GM19395 (cell line): ENCODE results near the gene MCAM.

Experiments
- ATAC-seq: cut with Tn5 transposase; IDR thresholded peaks from one replicate; pipeline ENCODE4 v1.9.1; 2021; ENCODE audit warnings: mild to moderate bottlenecking, moderate library complexity; ENCODE audit not compliant: unreplicated experiment

The MCAM gene

DNA sequence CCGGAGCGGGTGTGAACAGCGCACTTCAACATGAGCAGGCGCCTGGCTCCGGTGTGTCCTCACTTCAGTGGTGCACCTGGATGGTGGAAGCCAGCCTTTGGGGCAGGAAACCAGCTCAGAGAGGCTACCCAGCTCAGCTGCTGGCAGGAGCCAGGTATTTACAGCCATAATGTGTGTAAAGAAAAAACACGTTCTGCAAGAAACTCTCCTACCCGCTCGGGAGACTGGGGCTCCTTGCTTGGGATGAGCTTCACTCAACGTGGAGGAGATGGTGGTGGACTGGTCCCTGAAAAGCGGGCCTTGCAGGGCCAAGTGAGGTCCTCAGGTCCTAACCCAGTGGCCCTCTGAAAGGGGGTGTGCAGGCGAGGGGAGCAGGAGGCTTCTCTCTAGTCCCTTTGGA lies 7.5 kb downstream of the MCAM start:
- no peak for ATAC-seq

DNA sequence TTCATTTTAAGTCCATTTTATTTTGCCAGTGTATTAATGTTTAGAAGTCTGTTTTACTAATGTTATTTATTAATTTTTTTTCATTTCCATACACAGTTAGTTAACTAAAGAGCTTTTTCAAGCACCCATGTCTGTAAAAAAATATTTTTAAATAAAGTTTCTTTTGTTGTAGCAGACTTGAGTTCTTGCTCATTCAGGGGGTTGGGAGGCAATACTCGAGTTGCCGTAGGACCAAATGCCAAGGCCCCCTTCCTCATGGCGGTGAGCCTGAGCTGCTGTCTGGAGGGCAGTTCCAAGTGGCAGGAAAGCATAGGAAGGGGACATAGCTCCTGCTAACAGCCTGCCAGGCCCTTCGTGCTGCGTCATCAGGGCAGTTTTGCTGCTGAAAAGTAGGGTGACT lies 9.0 kb downstream of the MCAM start:
- ATAC-seq, result no peak

DNA sequence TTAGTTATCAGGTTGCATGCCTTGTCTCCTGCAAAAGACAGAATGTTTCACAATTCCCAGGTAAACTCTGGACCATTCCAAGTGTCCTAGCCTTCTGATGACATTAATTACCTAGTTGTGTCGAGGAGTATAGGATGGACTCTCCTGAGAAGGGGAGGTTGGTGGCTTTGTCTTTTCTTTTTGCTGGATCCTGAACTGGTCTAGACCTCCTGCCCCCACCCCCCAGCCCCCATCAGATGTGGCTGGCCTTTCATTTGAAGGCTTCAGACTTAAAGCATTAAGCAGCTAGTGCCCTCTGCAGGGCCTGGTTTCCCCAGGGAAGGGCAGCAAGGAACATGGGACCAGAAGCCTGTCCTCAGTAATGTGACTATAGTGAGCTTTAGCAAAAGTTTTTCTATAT lies 9.7 kb downstream of the MCAM start:
- no peak for ATAC-seq

DNA sequence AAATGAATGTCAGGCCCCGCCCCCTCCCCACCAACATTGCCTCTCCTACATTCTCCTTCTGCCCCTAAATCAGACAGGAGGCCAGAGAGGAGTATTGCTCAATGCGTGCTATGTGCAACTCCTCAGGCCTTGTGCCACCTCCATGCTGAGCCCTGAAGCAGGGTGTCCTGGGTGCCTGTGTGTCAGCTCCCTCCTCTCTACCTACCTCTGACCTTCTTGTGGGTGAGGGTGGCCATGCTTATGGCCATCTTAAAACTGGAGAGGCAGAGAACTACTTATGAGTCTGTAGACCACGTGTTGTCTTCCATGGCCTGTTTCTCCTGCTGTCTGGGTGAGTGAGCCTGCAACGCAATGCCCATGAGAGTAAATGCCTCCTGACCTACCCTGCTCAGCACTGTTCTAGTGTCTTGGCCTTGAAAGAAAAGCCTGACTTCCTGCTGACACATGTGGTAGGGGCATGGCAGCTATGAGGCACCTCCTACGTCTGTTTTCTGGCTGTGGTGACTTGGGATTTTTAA lies 10.5 kb downstream of the MCAM start:
- no peak for ATAC-seq

DNA sequence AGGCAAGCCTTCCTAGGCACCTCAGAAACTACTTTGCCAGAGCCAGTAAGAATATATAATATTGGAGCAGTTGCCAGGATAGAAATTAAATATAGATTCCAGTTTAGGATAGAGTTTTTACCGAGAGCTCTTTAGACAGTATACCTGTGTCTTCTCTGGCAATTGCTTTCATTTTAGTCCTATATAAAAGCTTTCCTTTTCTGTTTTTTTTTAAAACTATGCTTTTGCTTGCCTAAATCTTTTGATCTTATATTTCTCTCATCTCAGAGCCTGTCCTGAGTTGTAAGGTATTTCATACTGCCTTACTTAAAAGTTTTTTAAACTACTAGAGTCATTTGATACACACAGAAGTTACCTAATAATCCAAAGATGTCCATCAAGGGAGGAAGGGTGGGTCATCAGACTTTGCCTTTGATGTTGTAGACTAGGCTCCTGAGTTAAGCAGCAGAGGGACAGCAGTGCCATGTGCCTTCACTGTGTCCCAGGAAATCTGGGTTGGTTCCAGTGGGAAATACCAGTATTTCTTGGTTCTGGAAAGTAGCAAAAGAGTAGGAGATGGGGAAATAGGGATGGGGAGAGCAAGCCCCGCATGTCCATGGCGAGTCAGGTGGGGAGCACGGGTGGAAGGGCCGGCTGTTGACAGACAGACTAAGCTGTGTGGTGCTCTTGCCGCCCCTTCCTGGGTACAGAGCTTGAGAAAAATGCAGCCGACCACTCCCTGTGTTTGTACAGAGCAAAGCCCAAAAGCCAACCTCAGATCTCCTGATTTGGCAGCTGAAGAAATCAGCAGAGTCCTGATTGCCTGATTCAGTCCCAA lies 11.2 kb downstream of the MCAM start:
- ATAC-seq, result no peak

DNA sequence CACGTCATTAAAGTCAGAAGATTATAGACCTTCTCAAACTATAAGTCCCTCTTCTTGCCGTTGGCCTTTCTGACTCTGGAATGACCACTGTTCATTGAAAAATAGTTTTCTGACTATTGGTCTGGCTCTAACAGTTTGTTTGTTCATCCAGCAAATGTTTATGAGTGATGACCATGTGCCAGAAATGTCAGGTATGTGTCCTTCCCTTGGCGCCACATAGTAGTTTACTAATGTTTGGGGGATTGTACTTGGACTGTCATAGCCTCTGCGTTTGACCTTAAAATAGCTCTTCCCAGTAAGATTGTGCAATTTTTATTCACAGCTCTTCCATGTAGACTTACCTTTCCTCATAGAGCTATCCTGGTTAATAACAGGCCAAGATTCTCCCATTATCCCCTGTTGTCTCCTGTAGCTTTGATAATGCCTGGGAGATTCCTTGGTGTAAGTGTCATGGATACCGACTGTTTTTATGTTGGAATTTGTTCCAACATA lies 13.7 kb downstream of the MCAM start:
- ATAC-seq, result no peak

DNA sequence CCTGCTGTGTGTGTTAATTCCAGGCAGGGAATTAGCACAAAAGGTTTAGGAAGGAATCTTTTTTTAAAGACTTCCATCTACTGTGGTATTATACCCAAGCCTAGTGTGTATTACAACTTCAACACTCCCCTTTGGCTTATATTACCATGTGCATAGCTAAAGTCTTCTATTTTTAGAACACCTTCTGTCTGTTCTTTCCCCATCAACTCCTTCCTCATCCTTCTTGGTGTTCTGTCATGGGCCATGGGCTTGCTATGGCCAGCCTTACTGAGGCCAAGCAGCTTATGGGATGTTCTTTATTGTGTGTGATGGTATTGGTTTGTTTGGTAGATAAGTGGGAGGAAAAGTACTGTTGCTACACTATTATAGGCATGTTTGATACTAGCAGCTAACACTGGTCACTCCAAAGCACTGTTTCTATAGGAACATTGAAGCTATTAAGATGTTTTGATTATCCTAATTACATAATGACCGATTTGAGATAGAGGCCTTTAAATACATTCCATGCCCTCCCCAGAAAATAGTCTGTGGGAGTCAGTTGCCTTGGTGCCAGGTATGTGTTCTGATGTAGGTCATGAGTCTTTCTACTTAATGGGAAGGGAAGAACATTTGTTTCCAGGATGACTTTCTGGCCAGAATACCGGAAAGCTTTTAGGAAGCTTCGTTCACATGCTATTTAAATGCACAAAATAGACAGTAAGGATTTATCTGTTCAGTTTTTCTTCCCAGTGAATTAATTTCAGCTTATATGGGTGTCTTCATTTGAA lies 16.5 kb downstream of the MCAM start:
- ATAC-seq, result no peak

DNA sequence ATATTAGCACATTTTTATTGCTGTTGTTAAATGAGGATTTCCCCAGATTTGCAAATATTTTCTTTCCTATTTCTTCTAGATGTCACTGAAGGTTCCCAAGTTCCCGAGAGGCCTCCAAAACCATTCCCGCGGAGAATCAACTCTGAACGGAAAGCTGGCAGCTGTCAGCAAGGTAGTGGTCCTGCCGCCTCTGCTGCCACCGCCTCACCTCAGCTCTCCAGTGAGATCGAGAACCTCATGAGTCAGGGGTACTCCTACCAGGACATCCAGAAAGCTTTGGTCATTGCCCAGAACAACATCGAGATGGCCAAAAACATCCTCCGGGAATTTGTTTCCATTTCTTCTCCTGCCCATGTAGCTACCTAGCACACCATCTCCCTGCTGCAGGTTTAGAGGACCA lies 17.5 kb downstream of the MCAM start:
- ATAC-seq, result no peak

DNA sequence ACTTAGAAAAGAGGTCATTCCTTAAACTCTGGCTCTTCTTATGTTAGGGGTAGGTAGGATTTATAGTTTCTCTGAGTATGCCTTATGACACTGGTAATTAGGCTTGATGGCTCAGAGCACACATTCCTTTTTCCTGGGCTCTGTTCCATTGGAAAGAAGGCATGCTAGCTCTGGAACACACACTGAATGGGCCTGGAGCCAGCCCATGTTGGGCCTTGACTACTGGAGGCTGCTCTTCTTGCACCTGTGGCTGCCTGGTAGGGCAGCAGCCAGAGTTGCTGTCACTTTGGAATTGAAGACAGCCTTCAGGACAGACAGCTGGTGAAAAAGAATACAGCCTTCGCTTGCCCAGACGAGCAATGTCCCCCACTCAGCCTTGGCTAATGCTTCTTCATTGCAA lies 18.2 kb downstream of the MCAM start:
- ATAC-seq, result no peak

DNA sequence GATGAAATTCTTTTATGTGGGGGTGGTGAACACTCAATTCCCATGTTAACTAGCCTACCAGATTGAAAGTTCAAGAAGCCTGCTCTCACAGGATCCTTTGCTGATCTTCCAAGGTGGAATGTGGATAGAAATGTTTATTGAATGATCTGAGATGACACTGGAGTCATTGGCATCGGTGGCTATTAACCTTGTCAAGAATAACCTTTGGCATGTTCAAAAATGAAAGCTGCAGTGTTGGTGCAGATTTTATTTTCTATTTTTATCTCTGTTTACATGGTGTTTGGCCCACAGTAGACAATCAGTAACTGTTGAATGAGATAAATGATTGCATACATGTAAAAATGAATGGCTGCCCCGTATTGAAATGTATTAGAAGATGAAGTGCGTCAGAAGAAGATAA lies 19.0 kb downstream of the MCAM start:
- no peak for ATAC-seq

DNA sequence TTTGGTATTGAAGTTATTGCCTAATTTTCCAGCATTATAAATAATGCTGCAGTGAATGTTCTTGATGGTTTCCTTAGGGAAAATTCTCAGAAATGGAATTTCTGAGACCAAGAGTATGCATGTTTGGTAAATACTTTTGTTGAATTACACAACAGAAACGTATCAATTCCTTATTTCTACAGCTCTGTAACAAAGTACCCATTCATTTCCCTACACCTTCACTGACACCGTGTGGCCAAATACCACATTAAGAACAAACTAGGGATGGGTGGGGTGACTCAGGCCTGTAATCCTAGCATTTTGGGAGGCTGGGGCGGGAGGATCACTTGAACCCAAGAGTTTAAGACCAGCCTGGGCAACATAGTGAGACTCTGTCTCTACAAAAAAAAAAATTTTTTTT lies 21.8 kb downstream of the MCAM start:
- ATAC-seq, result no peak

DNA sequence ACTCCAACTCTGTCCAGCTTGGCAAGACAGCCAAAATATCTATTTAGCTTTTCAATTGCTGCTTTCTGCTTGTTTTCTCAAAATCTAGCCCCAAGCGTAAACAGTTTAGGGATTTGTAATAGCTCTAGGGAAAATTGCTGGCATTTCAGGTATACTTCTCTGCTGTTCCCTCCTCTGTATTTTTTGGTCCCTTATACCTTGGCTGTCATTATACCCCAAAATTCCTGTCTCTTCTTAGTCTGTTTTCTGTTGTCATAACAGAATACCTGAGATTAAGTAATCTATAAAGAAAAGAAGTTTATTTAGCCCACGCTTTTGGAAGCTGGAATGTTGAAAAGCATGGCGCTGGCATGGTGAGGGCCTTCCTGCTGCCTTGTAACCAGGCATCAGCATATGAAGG lies 23.5 kb downstream of the MCAM start:
- ATAC-seq, result no peak

DNA sequence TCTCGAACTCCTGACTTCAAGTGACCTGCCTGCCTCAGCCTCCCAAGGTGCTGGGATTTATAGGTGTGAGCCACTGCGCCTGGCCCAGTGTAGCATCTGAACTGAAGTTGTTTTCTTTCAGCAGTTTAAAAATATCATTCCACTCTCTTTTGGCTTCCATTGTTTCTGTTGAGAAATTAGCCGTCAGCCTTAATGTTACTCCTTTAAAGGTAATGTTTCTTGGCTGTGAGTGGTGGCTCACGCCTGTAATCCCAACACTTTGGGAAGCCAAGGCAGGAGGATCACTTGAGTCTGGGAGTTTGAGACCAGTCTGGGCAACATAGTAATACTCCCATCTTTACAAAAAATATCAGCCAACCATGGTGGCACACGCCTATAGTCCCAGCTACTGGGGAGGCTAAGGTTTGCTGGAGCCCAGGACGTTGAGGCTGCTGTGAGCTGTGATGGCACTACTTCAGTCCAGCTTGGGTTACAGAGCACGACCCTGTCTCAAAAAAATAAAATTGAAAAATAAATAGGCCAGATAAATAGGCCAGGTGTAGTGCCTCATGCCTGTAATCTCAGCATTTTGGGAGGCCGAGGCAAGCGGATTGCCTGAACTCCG lies 25.9 kb downstream of the MCAM start:
- no peak for ATAC-seq

DNA sequence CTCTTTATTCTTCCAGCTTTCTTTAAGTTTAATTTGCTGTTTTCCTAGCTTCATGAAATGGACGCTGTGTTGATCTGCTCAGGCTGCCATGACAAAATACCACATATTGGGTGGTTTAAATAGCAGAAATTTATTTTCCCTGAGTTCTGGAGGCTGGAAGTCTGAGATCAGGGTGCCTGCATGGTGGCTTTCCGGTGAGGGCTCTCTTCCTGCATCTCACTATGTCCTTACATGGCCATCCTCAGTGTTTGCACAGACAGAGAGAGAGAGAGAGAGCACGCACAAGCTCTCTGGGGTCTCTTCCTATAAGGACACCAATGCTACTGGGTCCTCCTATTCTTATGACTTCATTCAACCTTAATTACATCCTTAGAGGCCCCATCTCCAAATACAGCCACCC lies 28.7 kb downstream of the MCAM start:
- no peak for ATAC-seq

DNA sequence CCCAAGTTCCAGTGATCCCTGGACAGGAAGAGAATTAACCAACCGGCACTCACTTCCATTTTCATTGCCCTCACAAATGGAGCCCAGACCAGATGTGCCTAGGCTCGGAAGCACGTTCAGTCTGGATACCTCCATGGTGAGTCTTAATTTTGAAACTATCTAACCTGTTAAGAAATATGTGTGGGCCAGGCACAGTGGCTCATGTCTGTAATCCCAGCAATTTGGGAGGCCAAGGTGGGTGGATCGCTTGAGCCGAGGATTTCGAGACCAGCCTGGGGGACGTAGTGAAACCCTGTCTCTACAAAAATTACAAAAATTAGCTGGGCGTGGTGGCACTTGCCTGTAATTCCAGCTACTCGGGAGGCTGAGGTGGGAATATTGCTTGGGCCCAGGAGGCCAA lies 31.5 kb downstream of the MCAM start:
- ATAC-seq, result no peak

DNA sequence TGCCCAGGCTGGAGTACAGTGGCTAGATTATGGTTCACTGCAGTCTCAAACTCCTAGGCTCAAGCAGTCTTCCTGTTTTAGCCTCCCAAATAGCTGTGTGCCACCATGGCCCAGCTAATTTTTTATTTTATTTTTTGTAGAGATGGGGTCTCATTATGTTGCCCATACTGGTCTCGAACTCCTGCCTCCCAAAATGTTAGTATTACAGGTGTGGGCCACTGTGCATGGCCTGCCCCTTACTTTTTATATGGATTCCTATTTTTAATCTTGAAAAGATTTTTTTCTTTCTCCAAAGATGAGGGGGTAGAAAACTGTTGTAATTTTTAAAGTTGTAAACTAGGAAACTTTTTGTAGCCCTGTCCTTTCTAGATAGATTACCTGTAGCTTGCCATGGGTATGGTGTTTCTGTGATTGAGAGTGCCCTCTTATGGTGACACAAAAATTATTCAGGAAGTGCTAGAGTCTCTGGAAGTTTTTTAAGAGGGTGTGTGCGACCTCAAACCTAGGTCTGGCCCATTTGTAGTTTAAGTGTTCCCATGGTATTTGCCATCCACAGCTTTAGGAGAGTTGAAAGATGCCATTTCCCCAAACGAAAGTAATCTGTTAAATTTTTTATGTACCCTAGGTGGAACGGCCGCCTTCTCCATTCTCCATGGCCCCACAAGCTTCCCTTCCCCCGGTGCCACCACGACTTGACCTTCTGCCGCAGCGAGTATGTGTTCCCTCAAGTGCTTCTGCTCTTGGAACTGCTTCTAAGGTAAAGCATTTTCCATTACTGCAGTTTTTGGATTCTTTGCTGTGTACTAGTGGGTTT lies 32.4 kb downstream of the MCAM start:
- ATAC-seq, result no peak

DNA sequence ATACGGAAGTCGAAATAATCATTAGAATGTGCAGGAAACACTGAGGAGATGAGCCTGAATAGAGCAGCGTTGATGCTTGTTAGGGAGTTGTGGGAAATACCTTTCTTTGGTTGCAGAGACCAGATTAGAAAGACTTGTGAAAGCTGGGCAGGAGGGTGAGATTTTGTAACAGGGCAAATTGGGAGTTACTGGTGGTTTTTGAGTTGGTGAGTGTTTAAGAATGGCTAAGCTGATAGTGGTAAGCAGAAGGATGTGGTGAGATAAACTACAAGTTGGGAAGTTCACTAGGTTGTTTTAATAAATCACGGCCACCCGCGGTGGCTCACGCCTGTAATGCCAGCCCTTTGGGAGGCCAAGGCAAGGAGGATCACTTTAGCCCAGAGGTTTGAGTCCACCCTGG lies 34.4 kb downstream of the MCAM start:
- ATAC-seq, result no peak

DNA sequence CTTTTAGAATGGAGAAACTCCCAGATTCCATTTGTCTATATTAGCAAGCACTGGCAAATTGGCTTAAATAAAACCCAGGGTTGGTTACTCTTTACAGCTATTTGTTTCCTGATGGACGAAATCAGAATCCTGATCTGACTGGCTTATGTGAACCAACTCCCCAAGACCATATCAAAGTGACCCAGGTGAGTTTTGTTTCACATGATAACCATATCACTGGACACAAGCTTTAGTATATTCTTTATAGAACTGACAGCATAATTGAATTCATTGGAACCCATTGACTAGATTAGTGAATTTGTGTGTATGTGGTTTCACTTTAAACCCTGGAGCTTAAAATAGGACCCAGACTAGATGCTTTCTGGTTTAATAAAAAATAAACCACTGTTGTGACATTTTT lies 39.3 kb downstream of the MCAM start:
- no peak for ATAC-seq

DNA sequence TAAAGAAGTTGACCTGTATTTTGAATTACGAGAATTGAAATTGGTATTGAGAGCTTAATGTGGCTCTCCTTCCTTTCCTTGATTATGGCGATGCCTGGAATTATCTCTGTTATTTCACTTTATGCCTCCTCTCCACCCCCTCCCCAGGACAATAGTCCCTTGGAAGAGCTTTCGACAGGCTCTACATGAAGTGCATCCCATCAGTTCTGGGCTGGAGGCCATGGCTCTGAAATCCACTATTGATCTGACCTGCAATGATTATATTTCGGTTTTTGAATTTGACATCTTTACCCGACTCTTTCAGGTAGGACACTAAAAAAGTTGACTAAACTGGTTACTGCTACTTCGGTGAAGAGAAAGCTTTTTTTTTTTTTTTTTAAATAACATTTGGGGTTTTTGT lies 43.2 kb downstream of the MCAM start:
- no peak for ATAC-seq

DNA sequence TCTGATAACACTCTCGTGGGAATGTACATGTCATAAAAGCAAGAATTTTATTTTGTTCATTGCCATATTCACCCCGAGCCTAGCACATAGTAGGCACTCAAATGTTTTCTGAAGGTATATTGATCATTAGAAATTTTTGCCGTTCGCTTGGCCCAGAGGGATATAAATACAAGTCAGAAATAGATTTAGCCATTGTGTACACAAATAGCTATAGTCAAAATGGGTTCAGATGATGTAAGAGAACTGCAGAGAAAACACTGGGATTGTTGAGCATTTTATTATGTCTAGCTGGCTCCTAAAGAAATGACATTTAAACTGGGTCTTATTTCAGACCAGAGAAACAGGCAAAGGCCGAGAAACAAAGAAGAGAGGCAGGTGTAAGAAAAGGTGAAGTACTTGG lies 49.3 kb downstream of the MCAM start:
- ATAC-seq, result no peak
